GM19467 (cell line): Measurements from ENCODE around the gene PIK3C2B.

ENCODE experiments used
- ATAC-seq: cut with Tn5 transposase; IDR thresholded peaks from one replicate; pipeline ENCODE4 v1.9.1; 2021; ENCODE audit warnings: mild to moderate bottlenecking, moderate library complexity; ENCODE audit not compliant: unreplicated experiment

The PIK3C2B gene

GRCh38 chr1:204480515-204480914, 14.1 kb downstream of the PIK3C2B start:
- ATAC-seq = peak; percentile 66

GRCh38 chr1:204479387-204480136, 15.0 kb downstream of the PIK3C2B start:
- no peak for ATAC-seq

GRCh38 chr1:204478921-204479320, 15.7 kb downstream of the PIK3C2B start:
- no peak for ATAC-seq

- ATAC-seq = no peak
Observed at GRCh38 chr1:204478172-204478899, 16.3 kb downstream of the PIK3C2B start.

- ATAC-seq = no peak
Observed at GRCh38 chr1:204477036-204477740, 17.4 kb downstream of the PIK3C2B start.

- ATAC-seq = no peak
Observed at GRCh38 chr1:204476563-204476962, 18.0 kb downstream of the PIK3C2B start.

- no peak for ATAC-seq
Observed at GRCh38 chr1:204475656-204476432, 18.8 kb downstream of the PIK3C2B start.

- no peak for ATAC-seq
Observed at GRCh38 chr1:204473400-204473965, 21.1 kb downstream of the PIK3C2B start.

GRCh38 chr1:204472660-204473059, 21.9 kb downstream of the PIK3C2B start:
- ATAC-seq = no peak

GRCh38 chr1:204471687-204472086, 22.9 kb downstream of the PIK3C2B start:
- no peak for ATAC-seq

- no peak for ATAC-seq
Observed at GRCh38 chr1:204469304-204469703, 25.3 kb downstream of the PIK3C2B start.

- ATAC-seq = no peak
Observed at GRCh38 chr1:204468766-204469302, 25.8 kb downstream of the PIK3C2B start.

- ATAC-seq = no peak
Observed at GRCh38 chr1:204468206-204468605, 26.4 kb downstream of the PIK3C2B start.

- ATAC-seq = no peak
Observed at GRCh38 chr1:204466416-204467405, 27.9 kb downstream of the PIK3C2B start.

- ATAC-seq = peak; percentile 68
Observed at GRCh38 chr1:204465546-204466415, 28.8 kb downstream of the PIK3C2B start.

- ATAC-seq = no peak
Observed at GRCh38 chr1:204464701-204465100, 29.9 kb downstream of the PIK3C2B start.

GRCh38 chr1:204464187-204464631, 30.4 kb downstream of the PIK3C2B start:
- ATAC-seq = no peak
